Measurements from ENCODE around the gene MMAB.

GRCh38 chr12:109577311-109577710 is 4.0 kb upstream of the MMAB start:
- TF ChIP-seq, protein P1, sequence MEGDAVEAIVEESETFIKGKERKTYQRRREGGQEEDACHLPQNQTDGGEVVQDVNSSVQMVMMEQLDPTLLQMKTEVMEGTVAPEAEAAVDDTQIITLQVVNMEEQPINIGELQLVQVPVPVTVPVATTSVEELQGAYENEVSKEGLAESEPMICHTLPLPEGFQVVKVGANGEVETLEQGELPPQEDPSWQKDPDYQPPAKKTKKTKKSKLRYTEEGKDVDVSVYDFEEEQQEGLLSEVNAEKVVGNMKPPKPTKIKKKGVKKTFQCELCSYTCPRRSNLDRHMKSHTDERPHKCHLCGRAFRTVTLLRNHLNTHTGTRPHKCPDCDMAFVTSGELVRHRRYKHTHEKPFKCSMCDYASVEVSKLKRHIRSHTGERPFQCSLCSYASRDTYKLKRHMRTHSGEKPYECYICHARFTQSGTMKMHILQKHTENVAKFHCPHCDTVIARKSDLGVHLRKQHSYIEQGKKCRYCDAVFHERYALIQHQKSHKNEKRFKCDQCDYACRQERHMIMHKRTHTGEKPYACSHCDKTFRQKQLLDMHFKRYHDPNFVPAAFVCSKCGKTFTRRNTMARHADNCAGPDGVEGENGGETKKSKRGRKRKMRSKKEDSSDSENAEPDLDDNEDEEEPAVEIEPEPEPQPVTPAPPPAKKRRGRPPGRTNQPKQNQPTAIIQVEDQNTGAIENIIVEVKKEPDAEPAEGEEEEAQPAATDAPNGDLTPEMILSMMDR (IDR thresholded peaks at IDR 0.05): no peak
- no peak for TF ChIP-seq ESRRA (IDR thresholded peaks at IDR 0.05; ENCODE audit: borderline replicate concordance, low read length)
- TF ChIP-seq CBX2 (IDR thresholded peaks at IDR 0.05; ENCODE audit: borderline replicate concordance, low read depth): no peak
- TF ChIP-seq JUNB (IDR thresholded peaks at IDR 0.05): no peak
- TF ChIP-seq MAX (IDR thresholded peaks at IDR 0.05): no peak
- TF ChIP-seq, protein P2, sequence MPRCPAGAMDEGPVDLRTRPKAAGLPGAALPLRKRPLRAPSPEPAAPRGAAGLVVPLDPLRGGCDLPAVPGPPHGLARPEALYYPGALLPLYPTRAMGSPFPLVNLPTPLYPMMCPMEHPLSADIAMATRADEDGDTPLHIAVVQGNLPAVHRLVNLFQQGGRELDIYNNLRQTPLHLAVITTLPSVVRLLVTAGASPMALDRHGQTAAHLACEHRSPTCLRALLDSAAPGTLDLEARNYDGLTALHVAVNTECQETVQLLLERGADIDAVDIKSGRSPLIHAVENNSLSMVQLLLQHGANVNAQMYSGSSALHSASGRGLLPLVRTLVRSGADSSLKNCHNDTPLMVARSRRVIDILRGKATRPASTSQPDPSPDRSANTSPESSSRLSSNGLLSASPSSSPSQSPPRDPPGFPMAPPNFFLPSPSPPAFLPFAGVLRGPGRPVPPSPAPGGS (IDR thresholded peaks at IDR 0.05): no peak
- no peak for TF ChIP-seq REST (IDR thresholded peaks at IDR 0.05)
- TF ChIP-seq ZC3H11A (IDR thresholded peaks at IDR 0.05): no peak
- no peak for TF ChIP-seq JUN (IDR thresholded peaks at IDR 0.05)
